NT2/D1 (cell line): ENCODE data around the gene ARL8B.

ENCODE experiments used
- YY1 ChIP-seq: IDR thresholded peaks from 2 replicates; pipeline ENCODE4 v1.6.1; 2011; ENCODE audit not compliant: insufficient read length, insufficient read depth
- ZNF274 ChIP-seq: IDR thresholded peaks from 2 replicates; pipeline ENCODE4 v1.6.1; 2011; ENCODE audit warnings: mild to moderate bottlenecking, low read depth, low read length

- TF ChIP-seq YY1 = no peak
- TF ChIP-seq ZNF274 = no peak
Measured at GRCh38 chr3:5226783-5227182, 104.7 kb downstream of the ARL8B start.
